NCI-H524 treated with DMSO at 0.1 percent for 48 hours (cell line): ENCODE data around the gene LRRC4B.

Experiments used
- DNase-seq: peaks from one replicate; lab custom pipeline; 2025; lab: John Stamatoyannopoulos, UW

LRRC4B gene

DNA sequence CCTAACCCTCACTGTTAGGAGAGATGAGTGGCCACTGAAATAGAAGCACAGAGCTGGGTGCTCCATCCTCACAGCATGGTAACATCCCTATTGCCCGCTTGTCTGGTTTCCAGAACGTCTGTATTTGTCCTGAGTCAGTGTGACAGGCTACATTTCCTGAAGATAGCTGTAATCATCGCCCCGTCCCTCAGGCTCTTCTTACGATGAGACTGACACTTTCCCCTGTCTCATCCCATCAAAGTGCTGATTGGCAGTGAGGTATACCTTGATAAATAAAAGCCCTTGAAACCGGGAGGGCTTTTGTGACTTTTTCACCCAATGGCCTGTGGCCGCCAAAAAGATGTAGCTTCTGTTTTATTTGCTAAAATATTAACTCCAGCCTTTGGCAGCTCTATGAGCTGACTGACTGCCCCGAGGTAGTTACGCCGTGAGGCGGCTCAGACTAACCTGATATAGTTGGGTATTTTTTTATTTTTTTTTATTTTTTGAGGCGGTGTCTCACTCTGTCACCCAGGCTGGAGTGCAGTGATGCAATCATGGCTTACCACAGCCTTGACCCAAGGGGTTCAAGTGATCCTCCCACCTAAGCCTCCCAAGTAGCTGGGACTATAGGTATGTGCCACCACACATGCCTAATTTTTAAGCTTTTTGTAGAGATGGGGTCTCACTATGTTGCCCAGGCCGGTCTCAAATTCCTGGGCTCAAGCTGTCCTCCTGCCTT lies 5.7 kb upstream of the LRRC4B start:
- DNase-seq, result no peak

DNA sequence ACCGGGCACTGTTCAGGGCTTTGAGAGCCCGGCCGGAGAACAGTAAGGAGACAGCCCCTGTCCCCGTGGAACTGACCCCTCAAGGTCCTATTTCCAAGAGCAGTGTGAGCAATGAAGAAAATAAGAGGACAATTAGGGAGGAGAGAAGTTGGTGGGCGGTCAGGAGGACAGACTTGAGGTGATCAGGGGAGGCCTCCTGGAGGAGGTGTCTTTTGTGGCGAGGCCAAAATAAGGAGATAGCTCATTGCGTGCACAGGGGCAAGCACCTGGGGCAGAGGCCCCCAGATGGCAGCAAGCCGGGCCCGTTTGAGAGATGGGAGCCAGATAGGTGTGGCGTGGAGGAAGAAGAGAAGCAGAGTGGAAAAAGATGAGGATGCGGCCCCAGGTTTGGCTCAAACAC lies 2.8 kb upstream of the LRRC4B start:
- no peak for DNase-seq

DNA sequence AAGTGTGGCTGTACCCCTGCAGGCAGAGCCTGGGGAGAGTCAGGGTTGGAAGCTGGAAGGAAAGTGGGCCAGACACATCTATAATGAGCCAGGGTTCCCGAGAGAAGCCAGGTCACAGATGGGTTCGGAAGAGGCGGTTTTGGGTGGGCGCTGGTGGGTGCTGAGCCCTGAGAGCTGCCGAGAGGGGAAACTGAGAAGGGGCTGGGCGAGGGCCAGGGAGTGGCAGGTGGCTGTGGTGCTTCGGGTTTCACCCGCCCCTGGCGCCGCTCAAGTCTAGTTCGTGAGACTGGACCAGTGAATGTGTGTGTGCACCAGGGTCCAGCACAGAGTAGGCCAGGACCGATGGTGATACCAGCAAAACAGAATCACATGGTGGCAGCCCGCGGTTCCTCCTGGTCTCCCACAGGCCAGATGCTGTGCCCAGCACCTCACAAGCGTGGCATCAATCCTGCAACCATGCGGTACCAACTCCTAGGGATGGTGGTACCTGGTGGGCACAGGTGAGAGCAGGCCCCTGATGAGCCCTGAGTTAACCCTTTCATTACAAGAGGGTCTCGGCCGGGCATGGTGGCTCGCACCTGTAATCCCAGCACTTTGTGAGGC lies 1.8 kb upstream of the LRRC4B start:
- DNase-seq, result no peak

DNA sequence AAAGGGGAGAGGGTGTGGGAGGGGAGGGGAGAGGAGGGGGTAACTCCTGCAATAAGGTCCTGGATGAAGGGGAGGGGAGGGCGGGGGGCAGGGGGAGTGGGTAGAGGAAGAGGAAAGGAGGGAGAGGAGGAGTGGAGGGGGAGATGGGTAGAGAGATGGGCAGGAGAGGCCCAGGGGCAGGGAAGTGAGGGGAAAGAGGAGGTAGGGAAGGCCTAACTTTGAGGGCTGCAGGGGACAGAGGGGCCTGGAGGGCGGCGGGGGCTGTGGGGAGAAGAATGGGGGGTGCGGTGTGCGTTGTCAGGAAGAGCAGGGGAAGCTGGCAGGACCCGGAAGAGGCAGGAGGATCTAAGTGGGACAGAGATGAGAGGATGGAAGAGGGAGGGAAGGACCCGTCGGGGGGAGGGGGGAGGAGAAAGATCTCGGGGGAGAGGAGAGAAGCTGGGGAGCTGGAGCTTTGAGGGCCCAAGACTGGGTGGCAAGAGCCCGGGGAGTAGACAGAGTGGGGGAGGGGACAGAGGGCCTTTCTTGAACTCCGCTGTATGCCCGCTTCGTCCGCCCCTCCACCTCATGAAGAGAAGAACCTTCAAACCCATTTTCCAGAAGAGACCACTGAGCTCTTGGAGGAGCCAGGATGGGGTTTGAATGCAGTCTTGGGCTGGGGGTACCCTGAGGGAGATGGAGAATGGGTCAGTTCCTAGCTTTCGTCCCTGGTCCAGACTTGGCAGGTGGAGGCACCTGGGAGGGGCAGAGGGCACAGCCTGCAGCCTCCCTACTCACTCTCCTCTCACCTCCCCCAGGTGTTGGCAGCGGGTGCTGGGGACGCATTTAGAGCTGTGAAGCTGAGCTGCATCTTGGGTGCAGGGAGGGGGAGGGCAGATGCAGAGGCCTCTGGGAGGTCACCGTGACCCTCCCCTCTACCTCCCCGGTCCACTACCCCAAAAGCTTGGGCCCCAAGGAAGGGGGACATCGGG lies 778 bp upstream of the LRRC4B start:
- no peak for DNase-seq

DNA sequence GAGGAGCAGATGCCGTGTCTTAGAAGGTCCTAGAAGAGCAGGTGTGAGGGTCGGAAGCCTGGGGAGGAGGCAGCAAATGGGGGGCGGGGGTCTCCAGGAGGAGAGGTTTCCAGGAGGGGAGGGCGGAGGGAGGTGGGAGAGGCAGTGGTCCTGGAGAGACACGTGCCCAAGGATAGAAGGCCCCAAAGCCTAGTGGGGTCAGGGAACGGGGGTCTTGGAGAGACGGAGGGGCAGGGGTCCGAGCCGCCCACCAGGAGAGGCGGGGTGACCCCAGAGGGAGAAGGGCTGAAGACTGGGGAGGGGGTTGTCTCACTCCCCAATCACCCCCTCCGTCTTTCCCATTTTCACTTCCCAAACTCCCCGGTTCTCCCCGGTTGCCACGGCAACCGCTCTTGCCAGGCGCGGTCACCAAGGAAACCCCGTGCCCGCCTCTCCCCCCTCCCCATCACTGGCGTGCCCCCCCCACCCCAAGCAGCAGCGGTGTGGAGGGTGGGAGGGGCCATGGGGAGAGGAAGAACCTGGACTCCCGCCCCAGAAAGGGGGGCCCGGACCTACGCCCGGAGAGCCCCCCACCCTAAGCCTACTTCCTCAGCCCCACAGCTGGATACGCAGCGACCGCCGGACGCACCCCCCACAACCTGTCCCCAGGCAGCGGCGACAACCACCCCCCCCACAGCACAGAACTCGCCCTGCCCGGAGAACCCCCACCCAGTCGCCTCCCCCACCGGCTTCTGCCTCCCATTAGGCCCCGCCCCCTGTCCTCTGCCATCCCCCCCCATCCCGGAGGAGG lies 988 bp downstream of the LRRC4B start:
- DNase-seq, result peak; percentile 25

DNA sequence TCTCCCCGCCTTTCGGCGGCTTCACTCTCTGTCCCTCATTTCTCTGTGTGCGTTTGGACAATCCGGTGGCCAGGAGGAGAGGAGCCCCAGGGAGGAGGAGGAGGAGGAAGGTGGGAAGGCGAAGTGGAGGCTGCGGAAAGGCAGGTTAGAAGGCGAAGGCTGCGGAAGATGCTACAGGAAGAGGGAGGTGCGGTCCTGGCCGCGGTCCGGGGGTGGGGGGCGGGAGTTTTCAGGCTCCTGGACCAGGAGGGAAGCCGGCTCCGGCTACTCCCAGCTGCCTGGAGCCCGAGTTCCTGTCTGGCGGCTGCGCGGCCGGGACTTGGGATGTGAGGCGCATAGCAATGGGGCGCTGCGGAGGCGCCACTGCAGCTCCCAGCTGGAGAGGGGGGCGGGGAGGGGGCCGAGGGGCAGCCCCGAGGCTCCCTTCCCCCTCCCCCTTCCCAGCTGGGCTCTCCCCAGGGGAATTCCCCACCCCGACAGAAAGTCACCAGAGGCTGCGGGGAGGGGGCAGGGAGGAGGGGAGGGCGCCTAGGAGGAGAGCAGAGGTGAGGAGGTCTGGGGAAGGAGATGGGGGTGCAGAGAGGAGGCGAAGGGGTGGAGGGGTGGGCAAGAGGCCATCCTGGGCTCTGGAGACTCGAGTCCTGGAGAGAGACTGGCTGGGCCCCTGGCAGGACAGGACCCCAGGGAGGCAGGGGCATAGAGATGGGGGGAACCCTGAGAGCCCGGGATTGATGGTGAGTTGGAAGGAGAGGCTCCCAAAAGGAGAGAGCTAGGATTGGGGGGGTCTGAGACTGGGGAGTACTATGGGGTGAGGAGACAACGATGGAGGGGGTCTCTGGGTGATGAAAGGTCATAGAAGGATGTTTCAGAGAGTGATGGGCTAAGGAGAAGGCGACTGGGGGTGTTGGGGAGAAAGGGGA lies 2.0 kb downstream of the LRRC4B start:
- DNase-seq, result no peak

DNA sequence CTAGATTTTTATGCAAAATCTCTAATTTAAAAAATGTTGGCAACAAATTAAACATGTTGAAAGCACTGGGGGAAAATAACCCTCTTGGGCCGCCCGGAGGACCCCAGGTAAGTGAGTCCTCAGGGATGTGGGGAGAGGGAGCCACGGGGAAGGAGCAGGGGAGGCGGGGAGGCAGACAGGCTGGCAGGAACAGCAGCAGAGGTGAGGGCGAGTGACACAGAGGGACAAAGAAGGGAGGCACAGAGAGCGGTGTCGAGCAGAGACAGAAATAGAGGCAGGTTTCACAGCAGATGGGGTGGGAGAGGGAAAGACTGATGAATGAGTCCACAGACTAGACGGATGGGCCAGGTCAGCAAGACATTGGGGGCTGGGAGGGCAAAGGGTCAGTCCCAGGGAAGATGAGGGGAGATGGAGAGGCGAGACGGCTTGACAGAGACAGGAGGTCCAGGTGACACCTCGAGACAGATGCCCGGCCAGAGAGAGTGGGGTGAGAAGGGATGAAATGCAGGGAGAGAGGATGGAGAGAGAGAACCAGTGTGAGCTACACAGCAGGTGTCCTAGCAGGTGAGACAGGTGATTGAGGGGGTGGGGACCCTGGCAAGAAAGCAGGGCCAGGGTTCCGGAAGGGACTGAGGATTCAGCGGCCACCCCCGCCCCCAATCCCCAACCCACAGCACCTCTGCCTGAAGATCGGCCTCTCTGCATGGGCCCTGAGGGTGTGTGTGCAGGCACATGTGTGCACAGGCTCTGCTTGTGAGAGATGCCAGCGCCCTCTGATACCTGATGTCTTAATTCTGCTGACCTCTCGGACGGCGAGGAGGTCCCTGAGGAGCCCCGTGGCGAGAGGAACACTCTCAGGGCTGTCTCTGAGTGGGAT lies 3.8 kb downstream of the LRRC4B start:
- no peak for DNase-seq

DNA sequence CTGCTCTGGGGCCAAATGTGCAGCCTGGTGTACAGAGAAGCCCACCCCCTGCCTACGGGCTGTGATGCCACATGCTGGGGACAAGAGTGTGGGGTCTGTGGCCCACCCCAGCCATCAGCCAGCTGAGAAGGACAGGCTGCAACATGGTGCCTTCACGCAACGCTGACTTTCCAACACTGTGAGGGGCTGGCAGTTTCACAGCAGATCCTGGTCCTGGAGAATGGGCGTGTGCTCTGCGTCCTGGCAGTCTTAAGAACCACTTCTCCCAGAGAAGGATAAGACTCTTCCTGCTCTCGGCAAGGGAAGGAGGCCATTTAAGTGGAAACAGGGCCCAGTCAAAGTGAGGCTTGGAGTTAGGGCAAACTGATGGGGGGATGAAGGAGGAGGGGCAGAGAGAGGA lies 4.6 kb downstream of the LRRC4B start:
- DNase-seq, result no peak

DNA sequence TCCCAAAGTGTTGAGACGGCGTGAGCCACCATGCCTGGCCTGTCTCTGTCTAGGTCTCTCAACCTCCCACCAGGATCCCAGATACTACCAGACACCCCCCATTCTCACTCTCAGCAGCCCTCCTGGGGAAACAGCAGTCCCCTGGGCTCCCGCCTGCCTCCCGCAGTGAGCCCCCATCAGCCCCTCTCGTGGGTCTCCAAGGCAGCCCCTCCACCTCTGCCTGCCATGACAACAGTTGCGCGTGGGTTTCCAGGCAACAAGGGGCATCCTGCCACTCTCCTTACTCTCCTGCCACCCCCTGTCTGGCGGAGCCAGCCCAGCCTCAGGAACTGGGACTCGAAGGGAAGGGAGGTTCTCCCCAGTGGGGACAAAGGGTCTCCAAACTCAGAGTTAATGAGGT lies 5.2 kb downstream of the LRRC4B start:
- DNase-seq, result no peak

DNA sequence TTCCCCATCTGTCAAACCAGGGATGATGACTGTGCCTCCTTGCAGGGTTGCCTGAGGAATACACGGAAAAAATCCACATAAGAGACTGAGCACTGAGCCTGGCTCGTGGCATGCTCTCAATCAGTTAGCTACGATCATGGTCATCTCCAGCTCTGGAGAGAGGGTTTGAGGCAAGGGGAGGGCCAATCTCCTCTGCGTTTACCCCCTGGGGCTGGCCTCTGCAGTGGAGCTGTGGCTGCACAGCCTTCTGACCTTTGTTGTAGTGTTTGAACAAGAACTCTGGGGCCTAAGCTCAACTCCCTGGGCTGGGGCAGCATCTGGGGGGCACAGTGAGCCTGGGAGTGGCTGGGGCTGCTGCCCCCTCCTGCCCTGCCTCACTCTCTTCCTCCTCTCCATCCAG lies 5.9 kb downstream of the LRRC4B start:
- DNase-seq, result no peak

DNA sequence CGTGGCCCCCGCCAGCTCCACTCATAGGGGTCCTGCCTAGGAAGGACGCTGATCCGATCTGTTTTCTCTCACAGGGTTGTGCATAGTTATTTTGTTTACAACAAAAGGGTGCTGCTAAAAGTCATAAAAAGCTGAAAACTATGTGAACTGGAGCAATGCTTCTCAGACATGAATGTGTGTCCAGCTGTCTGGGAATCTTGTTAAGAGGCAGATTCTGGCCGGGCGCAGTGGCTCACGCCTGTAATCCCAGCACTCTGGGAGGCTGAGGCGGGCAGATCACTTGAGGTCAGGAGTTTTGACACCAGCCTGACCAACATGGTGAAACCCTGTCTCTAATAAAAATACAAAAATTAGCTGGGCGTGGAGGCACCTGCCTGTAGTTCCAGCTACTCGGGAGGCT lies 8.6 kb downstream of the LRRC4B start:
- no peak for DNase-seq

DNA sequence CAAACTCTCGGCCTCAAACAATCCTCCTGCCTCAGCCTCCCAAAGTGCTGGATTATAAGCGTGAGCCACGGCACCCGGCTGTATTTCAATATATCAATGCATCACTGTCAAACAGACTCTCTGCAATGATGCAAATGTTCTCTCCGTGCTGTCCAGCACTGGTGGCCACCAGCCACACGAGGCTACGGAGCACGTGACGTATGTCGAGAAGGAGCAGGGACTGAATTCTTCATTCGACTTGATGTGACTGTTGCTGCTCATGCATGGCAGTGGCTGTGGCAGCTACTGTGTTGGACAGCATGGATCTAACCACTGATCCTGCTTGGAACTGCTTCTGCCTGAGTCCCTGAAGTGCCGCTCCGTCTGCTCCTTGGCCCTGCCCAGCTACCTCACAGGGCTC lies 9.8 kb downstream of the LRRC4B start:
- DNase-seq, result no peak

DNA sequence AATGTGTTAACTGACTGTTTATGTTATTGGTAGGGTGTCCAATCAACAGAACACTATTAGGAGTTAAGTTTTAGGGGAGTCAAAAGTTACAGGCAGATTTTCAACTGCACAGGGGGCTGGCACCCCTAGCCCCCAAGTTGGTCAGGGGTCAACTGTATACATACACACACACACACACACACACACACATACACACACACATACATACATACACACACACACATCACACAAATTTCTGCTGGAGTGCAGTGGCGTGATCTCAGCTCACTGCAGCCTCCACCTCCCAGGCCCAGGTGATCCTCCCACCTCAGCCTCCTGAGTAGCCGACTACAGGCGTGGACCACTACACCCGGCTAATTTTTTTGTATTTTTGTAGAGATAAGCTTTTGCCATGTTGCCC lies 10.2 kb downstream of the LRRC4B start:
- DNase-seq, result no peak

DNA sequence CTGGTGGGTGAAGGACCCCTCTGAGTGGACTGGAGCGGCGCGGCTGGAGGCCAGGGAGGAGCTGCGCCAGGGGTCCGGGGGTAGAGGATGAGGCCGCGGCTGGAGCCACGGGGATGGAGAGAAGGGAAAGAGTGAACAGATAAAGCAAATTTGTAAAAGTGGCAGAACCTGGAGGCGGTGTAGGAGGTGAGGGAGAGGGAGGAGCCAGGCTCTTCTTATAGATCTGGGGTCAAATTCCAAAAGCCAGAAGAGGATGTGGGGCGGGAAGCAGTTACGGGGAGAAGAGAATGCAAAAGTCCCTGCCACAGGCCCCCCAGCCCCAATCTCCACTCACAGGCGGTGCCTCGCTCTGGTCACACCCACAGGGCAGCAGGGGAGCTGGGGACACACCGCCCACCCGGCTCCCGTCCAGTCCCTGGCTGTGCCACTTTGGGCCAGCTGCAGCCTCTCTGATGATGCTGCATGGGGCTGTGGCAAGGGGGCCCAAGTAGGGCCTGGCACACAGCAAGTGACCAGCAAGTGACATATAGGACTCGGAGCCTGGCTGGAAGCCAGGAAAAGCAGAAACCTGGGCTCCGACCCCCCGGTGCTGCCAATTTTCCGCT lies 11.1 kb downstream of the LRRC4B start:
- no peak for DNase-seq

DNA sequence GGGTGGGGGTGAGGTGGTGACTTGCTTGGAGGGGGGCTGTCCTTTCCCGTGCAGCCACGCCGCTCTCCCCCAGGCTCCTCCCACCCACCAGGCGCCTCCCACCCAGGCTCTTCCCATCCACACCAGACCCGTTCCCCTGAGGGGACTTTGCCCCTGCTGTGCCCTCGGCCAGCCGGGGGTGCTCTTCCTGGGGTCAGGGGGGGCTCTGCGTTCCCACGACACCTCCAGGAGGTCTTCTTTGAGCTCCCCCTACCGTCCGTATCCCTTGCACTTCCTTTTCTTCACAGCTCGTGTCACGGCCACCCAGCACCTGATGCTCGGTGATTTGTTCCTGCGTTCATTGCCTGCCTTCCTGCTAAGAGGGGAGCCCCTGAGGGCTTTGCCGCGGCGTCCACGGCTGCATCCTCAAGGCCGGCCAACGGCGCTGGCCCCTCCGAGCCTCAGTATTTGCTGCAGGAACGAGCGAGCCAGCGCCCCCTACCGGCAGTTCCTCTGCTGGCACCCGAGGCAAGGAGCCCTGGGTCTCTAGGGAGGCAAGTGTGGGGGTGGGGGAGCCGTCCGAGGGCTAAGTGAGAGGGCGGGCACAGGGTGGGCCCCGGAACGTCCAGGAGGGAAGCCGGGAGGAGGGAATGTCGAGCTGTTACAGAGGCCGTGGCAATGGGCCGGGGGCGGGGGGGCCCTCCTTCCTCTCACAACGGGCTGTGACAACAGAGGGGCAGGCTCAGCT lies 11.8 kb downstream of the LRRC4B start:
- no peak for DNase-seq

DNA sequence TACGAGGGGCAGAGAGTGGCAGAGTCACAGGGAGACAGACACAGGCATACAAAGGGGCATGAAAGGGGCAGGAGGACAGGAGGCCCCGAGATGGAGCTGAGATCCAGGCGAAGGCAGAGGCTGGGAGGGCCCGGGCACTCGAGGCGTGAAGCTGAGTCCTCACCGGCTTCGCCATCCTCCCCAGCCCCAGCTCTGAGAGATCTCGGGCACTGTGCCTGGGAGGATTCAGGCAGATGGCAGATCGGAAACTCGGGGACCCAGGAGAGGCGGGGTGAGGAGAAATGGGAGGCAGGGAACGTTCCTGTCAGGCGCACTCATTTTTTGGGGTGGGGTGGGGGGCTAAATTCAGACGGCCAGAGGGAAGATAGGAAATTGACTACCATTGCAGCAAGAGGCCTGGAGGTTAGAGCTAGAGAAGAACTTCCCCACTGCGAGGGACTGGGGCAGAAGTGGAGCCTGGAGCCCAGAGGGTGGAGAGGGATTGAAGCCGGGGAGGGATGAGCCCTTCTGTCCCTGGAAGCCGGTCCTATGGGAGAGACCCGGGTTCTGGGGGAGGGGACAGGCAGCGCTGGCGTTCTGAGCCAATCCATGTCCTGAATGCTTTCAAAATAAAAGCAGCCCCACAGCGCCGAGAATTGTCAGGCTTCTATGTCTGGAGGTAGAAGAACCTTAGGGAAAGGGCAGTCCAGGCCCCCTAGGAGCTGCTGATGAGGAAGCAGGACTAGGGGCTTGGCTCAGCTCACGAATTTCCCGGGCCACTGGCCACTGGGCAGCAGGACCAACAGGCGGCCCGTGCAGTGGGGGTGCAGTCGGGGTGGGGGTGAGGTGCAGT lies 12.6 kb downstream of the LRRC4B start:
- DNase-seq, result no peak

DNA sequence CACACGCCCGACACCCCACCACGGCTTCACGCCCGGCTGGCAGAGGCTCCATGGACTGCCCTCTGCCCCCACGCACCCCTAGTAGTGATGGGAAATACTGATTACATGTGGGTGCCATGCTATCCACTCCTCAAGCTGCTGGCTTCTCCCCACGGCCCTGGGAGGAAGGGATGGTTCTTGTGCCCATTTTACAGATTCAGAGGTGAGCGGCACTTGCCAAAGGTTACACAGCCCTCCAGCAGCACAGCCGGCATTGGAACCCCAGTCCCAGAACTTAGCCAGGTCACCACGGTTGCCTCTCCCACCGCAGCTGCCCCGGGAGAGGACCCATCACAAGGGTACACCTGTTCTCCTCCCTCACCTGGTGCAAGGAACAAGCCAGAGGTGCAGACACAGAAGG lies 13.2 kb downstream of the LRRC4B start:
- no peak for DNase-seq

DNA sequence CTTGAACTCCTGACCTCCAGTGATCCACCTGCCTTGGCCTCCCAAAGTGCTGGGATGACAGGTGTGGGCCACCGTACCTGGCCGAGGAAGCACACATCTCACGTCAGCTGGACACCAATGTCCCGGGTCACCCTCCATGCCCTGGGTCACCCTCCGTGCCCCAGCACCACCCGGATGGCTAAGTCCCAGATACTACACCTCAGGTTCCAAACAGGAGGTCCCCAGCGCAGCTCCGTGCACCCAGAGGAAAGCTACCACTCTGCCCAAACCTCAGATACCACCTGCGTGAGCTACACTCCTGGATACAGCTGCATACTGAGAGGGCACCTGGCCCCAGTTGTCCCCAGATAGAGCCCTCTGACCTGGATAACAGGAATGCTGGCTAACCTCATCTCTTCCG lies 14.0 kb downstream of the LRRC4B start:
- no peak for DNase-seq
